Skeletal muscle satellite cell (primary cell): ENCODE measurements around the gene ANGEL1.

Experiments used
- H3K27me3 ChIP-seq: 2 replicates; pipeline ENCODE4 v1.7.0; 2013; ENCODE audit warnings: low read length; ENCODE audit not compliant: control insufficient read depth, insufficient read depth
- H3K36me3 ChIP-seq: 2 replicates; pipeline ENCODE4 v1.7.0; 2013; ENCODE audit warnings: mild to moderate bottlenecking, control low read depth, low read length; ENCODE audit not compliant: insufficient read depth
- H3K4me1 ChIP-seq: 2 replicates; pipeline ENCODE4 v1.7.0; 2013; ENCODE audit warnings: low read length; ENCODE audit not compliant: control insufficient read depth, insufficient read depth
- H3K4me2 ChIP-seq: 2 replicates; pipeline ENCODE4 v1.7.0; 2013; ENCODE audit warnings: mild to moderate bottlenecking, low read length
- H3K4me3 ChIP-seq: 2 replicates; pipeline ENCODE4 v1.7.0; 2013; ENCODE audit warnings: low read length
- H3K9ac ChIP-seq: 2 replicates; pipeline ENCODE4 v1.7.0; 2013; ENCODE audit warnings: mild to moderate bottlenecking, low read depth, low read length, moderate library complexity
- H3K9me3 ChIP-seq: replicated peaks from 2 replicates; pipeline ENCODE4 v1.7.0; 2013; ENCODE audit warnings: mild to moderate bottlenecking, control low read depth, low read length

Gene ANGEL1

DNA sequence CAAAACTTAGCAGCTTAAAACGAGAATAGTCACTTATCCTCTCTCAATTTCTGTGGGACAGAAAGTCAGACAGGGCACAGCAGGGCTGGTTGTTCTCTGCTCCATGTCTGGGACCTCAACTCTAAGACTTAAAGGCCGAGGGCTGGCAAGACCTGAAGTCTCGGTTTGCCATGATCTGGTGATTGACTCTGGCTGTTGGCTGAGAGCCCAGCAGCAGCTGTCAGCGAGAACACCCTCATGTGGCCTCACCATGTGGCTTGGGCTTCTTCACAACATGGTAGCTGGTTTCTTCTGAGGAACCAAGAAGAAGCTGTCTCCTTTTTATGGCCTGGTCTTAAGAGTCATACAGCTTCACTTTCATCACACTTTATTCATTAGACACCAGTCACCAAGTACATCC is 53.1 kb downstream of the ANGEL1 start:
- Histone ChIP-seq H3K4me3 (no peak overlapping the region), H3K4me2 (no peak overlapping the region)

DNA sequence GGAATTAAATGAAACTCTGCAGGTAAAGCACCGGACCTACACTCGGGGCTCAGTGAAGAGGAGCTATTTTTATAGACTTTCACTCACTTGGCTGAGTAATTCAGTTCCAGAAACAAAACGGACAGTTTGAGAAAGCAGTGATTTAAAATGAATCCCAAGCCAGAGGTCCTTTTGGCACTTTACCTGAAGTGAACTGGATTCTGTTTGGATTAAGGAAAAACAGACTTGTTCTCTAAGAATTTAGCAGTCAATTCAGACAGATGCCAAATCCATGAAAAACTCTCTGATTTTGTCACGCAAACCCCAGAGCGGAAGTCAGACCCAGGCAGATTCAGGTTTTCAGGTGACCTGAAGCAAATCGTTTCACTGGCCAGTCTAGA is 56.3 kb downstream of the ANGEL1 start:
- H3K4me2 ChIP-seq: no peak overlapping the region
- H3K4me3 ChIP-seq: no peak overlapping the region
- no peaks in the 10 kb centered on the region for H3K9me3 ChIP-seq
- H3K27me3 ChIP-seq: peaks cover 43% of the 10 kb centered on the region
- H3K36me3 ChIP-seq: no peaks in the 10 kb centered on the region
- H3K9ac ChIP-seq: no peak overlapping the region
- H3K4me1 ChIP-seq: peaks cover 5% of the 10 kb centered on the region

More for the DNA sequence above, 53.1 kb downstream of the ANGEL1 start:
- peaks cover 28% of the 10 kb centered on the region for H3K27me3 ChIP-seq
- no peaks in the 10 kb centered on the region for H3K36me3 ChIP-seq
- no peaks in the 10 kb centered on the region for H3K9me3 ChIP-seq
- peaks cover 10% of the 10 kb centered on the region for H3K4me1 ChIP-seq
- no peak overlapping the region for H3K9ac ChIP-seq

DNA sequence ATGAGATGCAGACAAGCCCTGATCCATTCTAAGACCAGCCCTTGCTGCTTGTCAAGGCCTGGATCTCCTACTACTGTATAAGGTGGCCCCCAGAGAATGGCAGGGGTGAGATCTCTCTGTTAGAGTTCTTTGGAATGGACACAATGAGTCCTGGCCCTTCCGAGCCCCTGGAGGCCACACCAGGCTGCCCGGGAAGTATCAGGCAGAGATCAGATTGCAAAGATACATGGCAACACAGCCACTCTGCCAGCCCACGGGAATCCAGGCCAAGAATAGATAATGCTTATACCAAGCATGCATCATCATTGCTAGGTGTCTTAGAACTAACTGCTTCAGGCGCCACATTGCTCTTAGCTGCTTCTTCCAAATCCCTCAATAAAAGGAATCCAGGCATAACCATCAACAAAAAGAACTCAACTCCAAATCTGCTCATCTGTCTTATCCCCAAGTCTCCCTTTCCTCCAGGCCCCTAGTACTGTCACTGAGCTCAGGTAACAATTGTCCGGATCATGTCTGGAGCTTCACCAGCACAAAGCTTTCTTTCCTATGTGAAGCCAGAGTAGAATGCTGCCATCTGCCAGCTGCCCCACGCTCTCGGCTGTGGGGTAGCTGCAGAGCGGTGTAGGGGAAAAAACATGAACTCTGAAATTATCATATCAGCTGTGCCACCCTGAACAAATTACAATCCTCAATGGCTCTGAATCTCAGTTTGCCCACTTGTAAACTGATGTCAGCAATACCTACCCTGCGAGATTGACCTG is 56.9 kb downstream of the ANGEL1 start:
- H3K36me3 ChIP-seq: no peaks in the 10 kb centered on the region
- H3K4me2 ChIP-seq: no peak overlapping the region
- no peak overlapping the region for H3K4me3 ChIP-seq
- H3K4me1 ChIP-seq: peaks cover under 1% of the 10 kb centered on the region
- no peaks in the 10 kb centered on the region for H3K9me3 ChIP-seq
- H3K9ac ChIP-seq: no peak overlapping the region
- H3K27me3 ChIP-seq: peaks cover 43% of the 10 kb centered on the region

DNA sequence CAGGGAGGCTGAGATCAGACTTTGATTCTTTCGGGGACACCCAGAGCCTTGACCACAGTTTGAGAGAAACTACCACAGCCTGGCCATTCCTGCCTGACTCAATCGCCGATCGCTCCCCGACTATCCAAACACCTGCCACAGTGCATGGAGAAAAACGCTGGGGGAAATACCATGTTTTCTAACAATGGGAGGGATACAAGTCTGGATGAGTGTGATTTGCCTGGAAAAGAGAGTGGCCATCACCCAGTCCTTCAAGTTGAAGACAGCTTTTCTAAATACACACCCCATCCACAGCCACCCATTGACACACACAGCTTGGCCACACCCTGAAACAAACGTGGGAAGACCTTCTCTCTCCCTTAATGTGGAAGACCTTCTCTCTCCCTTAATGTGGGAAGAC is 58.1 kb downstream of the ANGEL1 start:
- no peaks in the 10 kb centered on the region for H3K4me1 ChIP-seq
- H3K4me3 ChIP-seq: no peak overlapping the region
- peaks cover 43% of the 10 kb centered on the region for H3K27me3 ChIP-seq
- H3K4me2 ChIP-seq: no peak overlapping the region
- H3K9me3 ChIP-seq: no peaks in the 10 kb centered on the region
- H3K9ac ChIP-seq: no peak overlapping the region
- no peaks in the 10 kb centered on the region for H3K36me3 ChIP-seq

DNA sequence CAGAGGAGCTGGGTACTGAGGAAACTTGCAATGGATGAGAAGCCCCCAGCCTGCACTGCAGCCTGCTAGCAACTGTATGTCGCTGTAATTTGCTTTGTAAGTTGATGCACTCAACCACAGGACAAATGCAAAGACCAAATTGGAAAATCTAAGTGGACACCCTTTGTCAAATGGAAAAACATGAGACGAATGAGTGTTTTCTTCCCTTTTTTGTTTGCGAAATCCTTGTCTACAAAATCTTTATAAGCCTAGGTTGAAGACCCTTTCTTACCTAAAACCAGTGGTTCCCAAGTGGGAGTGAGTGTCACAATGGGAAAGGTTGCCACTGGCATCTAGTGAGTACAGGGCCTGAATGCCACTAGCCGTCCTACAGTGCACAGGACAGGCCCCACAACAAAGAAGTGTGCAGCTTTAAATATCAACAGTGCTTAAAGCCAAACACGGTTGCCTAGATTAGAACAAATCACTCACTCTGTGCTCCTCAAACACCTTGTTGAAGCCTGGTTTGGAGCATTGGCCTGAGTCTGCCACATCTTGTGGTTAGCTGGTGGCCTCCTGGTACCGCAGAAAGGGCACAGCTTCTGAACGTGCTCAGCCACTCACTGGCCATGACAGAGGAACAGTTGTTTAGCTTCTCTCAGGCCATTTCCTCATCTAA is 59.0 kb downstream of the ANGEL1 start:
- no peaks in the 10 kb centered on the region for H3K9me3 ChIP-seq
- H3K36me3 ChIP-seq: no peaks in the 10 kb centered on the region
- no peak overlapping the region for H3K4me2 ChIP-seq

DNA sequence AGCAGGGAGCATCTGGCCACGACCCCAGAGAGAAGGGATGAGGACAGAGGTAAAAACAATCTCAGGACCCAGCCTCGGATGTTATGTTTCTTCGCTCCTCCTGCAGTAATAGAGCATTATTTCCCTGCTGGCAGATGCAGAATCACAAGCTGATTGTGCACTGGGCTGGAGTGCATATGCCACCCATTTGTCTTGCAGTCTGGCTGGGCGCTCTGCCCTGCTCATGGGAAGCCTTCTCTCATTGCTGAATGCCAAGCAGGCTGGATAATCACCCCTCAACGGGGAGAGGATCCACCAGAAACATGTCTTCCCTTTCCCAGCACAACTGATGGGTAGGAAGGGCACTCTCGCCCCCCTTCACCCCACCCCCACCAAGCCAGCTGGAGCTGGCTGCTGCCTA is 59.9 kb downstream of the ANGEL1 start:
- Histone ChIP-seq H3K4me3 (no peak overlapping the region), H3K4me1 (no peaks in the 10 kb centered on the region), H3K9ac (no peak overlapping the region), H3K27me3 (peaks cover 32% of the 10 kb centered on the region), H3K9me3 (no peaks in the 10 kb centered on the region), H3K36me3 (no peaks in the 10 kb centered on the region), H3K4me2 (no peak overlapping the region)

More for the DNA sequence above, 59.0 kb downstream of the ANGEL1 start:
- Histone ChIP-seq H3K9ac (no peak overlapping the region), H3K4me1 (no peaks in the 10 kb centered on the region), H3K4me3 (no peak overlapping the region), H3K27me3 (peaks cover 37% of the 10 kb centered on the region)

DNA sequence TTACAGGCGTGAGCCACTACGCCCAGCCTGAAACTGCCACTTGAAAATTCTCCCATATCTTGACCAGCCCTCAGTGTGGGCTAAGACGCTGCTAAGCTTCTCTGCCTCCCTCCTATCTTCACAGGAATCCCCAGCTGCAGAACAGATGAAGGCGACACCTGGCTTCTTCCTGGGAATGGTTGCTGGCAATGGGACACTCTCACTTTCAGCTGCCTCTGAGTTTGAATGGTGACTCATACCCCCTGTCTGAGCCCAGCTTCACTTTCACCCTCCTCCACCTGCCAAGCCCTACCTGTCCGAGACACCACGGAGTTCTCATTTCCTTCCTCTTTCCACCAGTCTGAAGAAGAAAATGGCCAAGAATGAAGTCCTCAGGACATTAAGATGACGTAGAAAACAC is 69.7 kb downstream of the ANGEL1 start:
- H3K9ac ChIP-seq: no peak overlapping the region

DNA sequence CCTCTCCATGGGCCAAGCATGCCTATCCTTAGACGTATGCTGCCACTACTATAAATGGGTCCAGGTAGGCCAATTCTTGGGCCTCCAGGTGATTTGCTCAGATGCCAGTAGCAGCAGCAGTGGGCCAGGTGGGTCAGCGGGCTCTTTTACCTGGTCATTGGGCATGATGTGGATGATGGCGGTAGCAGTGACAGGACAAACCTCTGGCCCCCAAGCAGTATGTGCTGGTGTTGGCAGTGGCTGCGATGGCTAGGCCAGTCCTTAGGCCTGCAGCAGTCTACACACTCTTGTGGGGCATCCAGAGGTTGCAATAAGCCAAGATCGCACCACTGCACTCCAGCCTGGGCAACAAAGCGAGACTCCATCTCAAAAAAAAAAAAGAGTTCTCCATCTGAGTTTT is 70.5 kb downstream of the ANGEL1 start:
- no peaks in the 10 kb centered on the region for H3K9me3 ChIP-seq

More for the DNA sequence above, 69.7 kb downstream of the ANGEL1 start:
- Histone ChIP-seq H3K4me2 (no peak overlapping the region), H3K4me3 (no peak overlapping the region), H3K36me3 (no peaks in the 10 kb centered on the region), H3K9me3 (no peaks in the 10 kb centered on the region), H3K4me1 (no peaks in the 10 kb centered on the region), H3K27me3 (peaks cover 10% of the 10 kb centered on the region)

DNA sequence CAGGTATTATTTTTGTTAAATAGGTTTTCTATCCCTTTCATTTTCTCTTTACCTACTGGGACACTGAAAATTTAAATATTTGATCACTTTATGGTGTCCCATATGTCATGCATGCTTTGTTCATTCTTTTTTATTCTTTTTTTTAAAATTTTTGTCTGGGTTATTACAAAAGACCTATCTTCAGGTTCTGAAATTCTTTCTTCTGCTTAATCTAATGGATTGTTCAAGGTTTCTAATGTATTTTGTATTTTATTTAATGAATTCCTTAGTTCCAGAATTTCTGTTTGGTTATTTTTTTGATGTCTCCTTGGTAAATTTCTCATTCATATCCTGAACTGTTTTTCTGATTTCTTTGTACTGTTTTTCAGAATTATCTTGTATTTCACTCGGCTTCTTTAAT is 71.6 kb downstream of the ANGEL1 start:
- Histone ChIP-seq H3K4me1 (no peaks in the 10 kb centered on the region), H3K9me3 (no peaks in the 10 kb centered on the region), H3K4me3 (no peak overlapping the region), H3K27me3 (peaks cover 10% of the 10 kb centered on the region), H3K9ac (no peak overlapping the region), H3K4me2 (no peak overlapping the region), H3K36me3 (no peaks in the 10 kb centered on the region)

More for the DNA sequence above, 70.5 kb downstream of the ANGEL1 start:
- Histone ChIP-seq H3K27me3 (peaks cover 10% of the 10 kb centered on the region), H3K9ac (no peak overlapping the region), H3K4me2 (no peak overlapping the region), H3K4me3 (no peak overlapping the region), H3K4me1 (no peaks in the 10 kb centered on the region), H3K36me3 (no peaks in the 10 kb centered on the region)
